ENCODE measurements around the gene MLST8. TPM values are rescaled to one million over a fixed set of nuclear protein-coding genes. Genes with fewer than 3 reads are reported as not detected.

The MLST8 gene
- total and polyA plus RNA-seq, 4 donors = 11.1 to 26.7 (median 20.2) TPM

DNA sequence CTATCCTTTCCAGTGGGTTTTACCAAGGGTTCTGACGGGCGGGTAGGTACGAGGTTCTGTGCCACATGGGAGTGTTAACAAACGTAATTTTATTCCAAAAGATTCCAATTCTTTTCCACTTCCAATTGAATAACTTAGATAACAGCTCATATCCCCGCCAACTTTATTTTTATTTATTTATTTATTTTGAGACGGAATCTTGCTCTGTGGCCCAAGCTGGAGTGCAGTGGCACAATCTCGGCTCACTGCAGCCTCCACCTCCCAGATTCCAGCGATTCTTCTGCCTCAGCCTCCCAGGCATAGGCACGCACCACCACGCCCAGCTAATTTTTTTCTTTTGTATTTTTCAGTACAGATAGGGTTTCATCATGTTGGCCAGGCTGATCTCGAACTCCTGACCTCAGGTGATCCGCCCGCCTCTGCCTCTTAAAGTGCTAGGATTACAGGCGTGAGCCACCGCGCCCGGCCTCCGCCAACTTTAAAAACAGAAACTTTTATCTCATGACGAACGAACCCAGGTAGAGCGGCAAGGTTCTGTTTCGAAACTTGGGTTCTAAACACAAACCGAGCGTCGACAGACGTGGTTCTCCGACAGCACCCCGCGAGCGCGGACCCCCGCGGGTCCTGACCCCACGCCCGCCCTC, 45.5 kb downstream of the MLST8 start:
- peak overlapping the region; percentile 34 to 84 for H3K9ac ChIP-seq (ENCODE audit: low read depth in 1 of 2, low read length in 2 of 2)
- H3K4me3 ChIP-seq (ENCODE audit: low read depth in 1 of 3, low read length in 3 of 3) = peak overlapping the region; percentile 76 to 92 (median 79)
- no peaks in the 10 kb centered on the region for H3K27me3 ChIP-seq (ENCODE audit: control insufficient read depth in 4 of 4, insufficient read depth in 4 of 4, low read length in 3 of 4)
- H3K36me3 ChIP-seq (ENCODE audit: control insufficient read depth in 4 of 4, insufficient read depth in 3 of 4, low read depth in 1 of 4, low read length in 3 of 4) = peaks cover 7 to 24% (median 15%) of the 10 kb centered on the region in 4 donors
- TF ChIP-seq FOXA1 (IDR thresholded peaks at IDR 0.05) (no peak), RAD21 (IDR thresholded peaks at IDR 0.05) (no peak), YY1 (IDR thresholded peaks at IDR 0.05) (no peak), TAF1 (conservative IDR thresholded peaks at IDR 0.05) (no peak), SP1 (IDR thresholded peaks at IDR 0.05) (no peak), NR2F2 (IDR thresholded peaks at IDR 0.05) (no peak), HNF4A (conservative IDR thresholded peaks at IDR 0.05) (no peak), JUND (IDR thresholded peaks at IDR 0.05) (no peak), EGR1 (IDR thresholded peaks at IDR 0.05; ENCODE audit: low read depth in 2 of 2) (no peak), FOXA2 (IDR thresholded peaks at IDR 0.05) (no peak), HNF4G (IDR thresholded peaks at IDR 0.05) (no peak), GABPA (IDR thresholded peaks at IDR 0.05 in 1 of 2, conservative IDR thresholded peaks at IDR 0.05 in 1 of 2) (no peak), RXRA (IDR thresholded peaks at IDR 0.05) (no peak)
- TF ChIP-seq, protein P1, sequence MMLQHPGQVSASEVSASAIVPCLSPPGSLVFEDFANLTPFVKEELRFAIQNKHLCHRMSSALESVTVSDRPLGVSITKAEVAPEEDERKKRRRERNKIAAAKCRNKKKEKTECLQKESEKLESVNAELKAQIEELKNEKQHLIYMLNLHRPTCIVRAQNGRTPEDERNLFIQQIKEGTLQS (IDR thresholded peaks at IDR 0.05) = no peak
- TF ChIP-seq, protein P2, sequence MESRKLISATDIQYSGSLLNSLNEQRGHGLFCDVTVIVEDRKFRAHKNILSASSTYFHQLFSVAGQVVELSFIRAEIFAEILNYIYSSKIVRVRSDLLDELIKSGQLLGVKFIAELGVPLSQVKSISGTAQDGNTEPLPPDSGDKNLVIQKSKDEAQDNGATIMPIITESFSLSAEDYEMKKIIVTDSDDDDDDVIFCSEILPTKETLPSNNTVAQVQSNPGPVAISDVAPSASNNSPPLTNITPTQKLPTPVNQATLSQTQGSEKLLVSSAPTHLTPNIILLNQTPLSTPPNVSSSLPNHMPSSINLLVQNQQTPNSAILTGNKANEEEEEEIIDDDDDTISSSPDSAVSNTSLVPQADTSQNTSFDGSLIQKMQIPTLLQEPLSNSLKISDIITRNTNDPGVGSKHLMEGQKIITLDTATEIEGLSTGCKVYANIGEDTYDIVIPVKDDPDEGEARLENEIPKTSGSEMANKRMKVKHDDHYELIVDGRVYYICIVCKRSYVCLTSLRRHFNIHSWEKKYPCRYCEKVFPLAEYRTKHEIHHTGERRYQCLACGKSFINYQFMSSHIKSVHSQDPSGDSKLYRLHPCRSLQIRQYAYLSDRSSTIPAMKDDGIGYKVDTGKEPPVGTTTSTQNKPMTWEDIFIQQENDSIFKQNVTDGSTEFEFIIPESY (IDR thresholded peaks at IDR 0.05) = no peak
- TF ChIP-seq, protein P3, sequence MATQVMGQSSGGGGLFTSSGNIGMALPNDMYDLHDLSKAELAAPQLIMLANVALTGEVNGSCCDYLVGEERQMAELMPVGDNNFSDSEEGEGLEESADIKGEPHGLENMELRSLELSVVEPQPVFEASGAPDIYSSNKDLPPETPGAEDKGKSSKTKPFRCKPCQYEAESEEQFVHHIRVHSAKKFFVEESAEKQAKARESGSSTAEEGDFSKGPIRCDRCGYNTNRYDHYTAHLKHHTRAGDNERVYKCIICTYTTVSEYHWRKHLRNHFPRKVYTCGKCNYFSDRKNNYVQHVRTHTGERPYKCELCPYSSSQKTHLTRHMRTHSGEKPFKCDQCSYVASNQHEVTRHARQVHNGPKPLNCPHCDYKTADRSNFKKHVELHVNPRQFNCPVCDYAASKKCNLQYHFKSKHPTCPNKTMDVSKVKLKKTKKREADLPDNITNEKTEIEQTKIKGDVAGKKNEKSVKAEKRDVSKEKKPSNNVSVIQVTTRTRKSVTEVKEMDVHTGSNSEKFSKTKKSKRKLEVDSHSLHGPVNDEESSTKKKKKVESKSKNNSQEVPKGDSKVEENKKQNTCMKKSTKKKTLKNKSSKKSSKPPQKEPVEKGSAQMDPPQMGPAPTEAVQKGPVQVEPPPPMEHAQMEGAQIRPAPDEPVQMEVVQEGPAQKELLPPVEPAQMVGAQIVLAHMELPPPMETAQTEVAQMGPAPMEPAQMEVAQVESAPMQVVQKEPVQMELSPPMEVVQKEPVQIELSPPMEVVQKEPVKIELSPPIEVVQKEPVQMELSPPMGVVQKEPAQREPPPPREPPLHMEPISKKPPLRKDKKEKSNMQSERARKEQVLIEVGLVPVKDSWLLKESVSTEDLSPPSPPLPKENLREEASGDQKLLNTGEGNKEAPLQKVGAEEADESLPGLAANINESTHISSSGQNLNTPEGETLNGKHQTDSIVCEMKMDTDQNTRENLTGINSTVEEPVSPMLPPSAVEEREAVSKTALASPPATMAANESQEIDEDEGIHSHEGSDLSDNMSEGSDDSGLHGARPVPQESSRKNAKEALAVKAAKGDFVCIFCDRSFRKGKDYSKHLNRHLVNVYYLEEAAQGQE (IDR thresholded peaks at IDR 0.05) = no peak
- TF ChIP-seq, protein P4, sequence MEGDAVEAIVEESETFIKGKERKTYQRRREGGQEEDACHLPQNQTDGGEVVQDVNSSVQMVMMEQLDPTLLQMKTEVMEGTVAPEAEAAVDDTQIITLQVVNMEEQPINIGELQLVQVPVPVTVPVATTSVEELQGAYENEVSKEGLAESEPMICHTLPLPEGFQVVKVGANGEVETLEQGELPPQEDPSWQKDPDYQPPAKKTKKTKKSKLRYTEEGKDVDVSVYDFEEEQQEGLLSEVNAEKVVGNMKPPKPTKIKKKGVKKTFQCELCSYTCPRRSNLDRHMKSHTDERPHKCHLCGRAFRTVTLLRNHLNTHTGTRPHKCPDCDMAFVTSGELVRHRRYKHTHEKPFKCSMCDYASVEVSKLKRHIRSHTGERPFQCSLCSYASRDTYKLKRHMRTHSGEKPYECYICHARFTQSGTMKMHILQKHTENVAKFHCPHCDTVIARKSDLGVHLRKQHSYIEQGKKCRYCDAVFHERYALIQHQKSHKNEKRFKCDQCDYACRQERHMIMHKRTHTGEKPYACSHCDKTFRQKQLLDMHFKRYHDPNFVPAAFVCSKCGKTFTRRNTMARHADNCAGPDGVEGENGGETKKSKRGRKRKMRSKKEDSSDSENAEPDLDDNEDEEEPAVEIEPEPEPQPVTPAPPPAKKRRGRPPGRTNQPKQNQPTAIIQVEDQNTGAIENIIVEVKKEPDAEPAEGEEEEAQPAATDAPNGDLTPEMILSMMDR (IDR thresholded peaks at IDR 0.05; ENCODE audit: low read depth, low read length, missing input control) = no peak
- TF ChIP-seq, protein P5, sequence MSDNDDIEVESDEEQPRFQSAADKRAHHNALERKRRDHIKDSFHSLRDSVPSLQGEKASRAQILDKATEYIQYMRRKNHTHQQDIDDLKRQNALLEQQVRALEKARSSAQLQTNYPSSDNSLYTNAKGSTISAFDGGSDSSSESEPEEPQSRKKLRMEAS (IDR thresholded peaks at IDR 0.05) = no peak
- WGBS = 4% methylated on average over 35 of the region's 35 CpGs
- H3K9me3 ChIP-seq (ENCODE audit: control insufficient read depth in 4 of 4, low read length in 3 of 4) = no peaks in the 10 kb centered on the region
- DNase-seq (ENCODE audit: low spot score) = no peak
- peaks cover 6 to 40% (median 37%) of the 10 kb centered on the region in 4 donors for H3K4me1 ChIP-seq (ENCODE audit: control insufficient read depth in 4 of 4, insufficient read depth in 4 of 4, low read length in 3 of 4)
- peak overlapping the region; percentile 81 to 82 for H3K27ac ChIP-seq (ENCODE audit: low read depth in 1 of 2, low read length in 2 of 2)

Measured in liver (tissue), 9 donors.